ENCODE measurements around the gene PRIM1.
"Not testable (repeated sequence)": the region's sequence is repeated elsewhere in the genome, so short reads cannot be mapped to it uniquely, and the experiment has no call there.

The PRIM1 gene

GRCh38 chr12:56751712-56752598, at the start of gene PRIM1:
PRIM1 (minus strand) TSS chr12:56752323; CDS start chr12:56752298, 25 bp downstream.
- Mint-ChIP-seq H3K27me3 (ENCODE audit: low read depth, poor library complexity) (peaks cover 7% of the 10 kb centered on the region), H3K9me3 (peaks cover 3% of the 10 kb centered on the region), H3K4me1 (peaks cover 41% of the 10 kb centered on the region), H3K36me3 (ENCODE audit: low read depth) (peaks cover 29% of the 10 kb centered on the region), H3K4me3 (peak within 1 kb of the TSS; percentile 93), H3K27ac (peak within 1 kb of the TSS; percentile 98)
- DNase-seq, result peak; percentile 92
- no peak for TF ChIP-seq CTCF (IDR thresholded peaks at IDR 0.05)

DNA sequence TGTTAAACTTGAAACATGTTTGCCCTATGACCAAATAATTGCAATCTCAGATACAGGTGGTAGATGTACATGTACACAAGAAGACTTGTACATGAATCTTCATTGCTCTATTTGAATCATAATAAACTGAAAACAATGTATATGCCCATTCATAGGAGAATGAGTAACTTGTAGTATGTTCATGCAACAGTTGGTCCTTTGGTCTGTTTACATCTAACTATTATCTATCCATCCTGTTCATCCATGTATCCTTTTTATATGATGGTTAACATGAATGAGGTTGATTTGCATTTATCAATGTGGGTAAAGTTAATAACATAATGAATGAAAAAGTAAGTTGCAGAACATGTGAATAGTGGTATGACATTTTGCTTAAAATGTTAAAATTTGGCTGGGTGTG, 48.1 kb upstream of the PRIM1 start:
- TF ChIP-seq CTCF (IDR thresholded peaks at IDR 0.05), result no peak
- H3K36me3 Mint-ChIP-seq (ENCODE audit: low read depth), result no peaks in the 10 kb centered on the region
- H3K4me3 Mint-ChIP-seq, result no peak overlapping the region
- H3K27me3 Mint-ChIP-seq (ENCODE audit: low read depth, poor library complexity), result peaks cover 6% of the 10 kb centered on the region
- H3K9me3 Mint-ChIP-seq, result peaks cover 31% of the 10 kb centered on the region
- no peaks in the 10 kb centered on the region for H3K4me1 Mint-ChIP-seq
- no peak overlapping the region for H3K27ac Mint-ChIP-seq
- DNase-seq, result no peak

- not testable (repeated sequence) for H3K36me3 Mint-ChIP-seq (ENCODE audit: low read depth); H3K4me1 Mint-ChIP-seq; DNase-seq; H3K27ac Mint-ChIP-seq; H3K4me3 Mint-ChIP-seq; H3K27me3 Mint-ChIP-seq (ENCODE audit: low read depth, poor library complexity)
- H3K9me3 Mint-ChIP-seq, result peaks cover 31% of the 10 kb centered on the region
These were observed 47.2 kb upstream of the PRIM1 start for GRCh38 chr12:56799345-56799744.

DNA sequence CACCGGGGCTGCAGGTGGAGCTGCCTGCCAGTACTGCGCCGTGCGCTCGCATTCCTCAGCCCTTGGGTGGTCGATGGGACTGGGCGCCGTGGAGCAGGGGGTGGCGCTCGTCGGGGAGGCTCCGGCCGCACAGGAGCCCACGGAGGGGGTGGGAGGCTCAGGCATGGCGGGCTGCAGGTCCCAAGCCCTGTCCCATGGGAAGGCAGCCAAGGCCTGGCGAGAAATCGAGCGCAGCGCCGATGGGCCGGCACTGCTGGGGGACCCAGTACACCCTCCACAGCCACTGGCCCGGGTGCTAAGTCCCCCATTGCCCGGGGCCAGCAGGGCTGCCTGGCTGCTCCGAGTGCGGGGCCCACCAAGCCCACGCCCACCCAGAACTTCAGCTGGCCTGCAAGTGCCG, 43.7 kb upstream of the PRIM1 start:
- H3K4me3 Mint-ChIP-seq; DNase-seq; H3K36me3 Mint-ChIP-seq (ENCODE audit: low read depth); H3K27ac Mint-ChIP-seq; H3K4me1 Mint-ChIP-seq: not testable (repeated sequence)
- Mint-ChIP-seq H3K9me3 (peaks cover 38% of the 10 kb centered on the region), H3K27me3 (ENCODE audit: low read depth, poor library complexity) (peaks cover 13% of the 10 kb centered on the region)

- Mint-ChIP-seq H3K27me3 (ENCODE audit: low read depth, poor library complexity) (peaks cover 16% of the 10 kb centered on the region), H3K9me3 (peaks cover 45% of the 10 kb centered on the region), H3K27ac (peak overlapping the region; percentile 31)
- not testable (repeated sequence) for H3K36me3 Mint-ChIP-seq (ENCODE audit: low read depth); DNase-seq; H3K4me1 Mint-ChIP-seq; H3K4me3 Mint-ChIP-seq
These were observed 43.0 kb upstream of the PRIM1 start for GRCh38 chr12:56795046-56795562.

DNA sequence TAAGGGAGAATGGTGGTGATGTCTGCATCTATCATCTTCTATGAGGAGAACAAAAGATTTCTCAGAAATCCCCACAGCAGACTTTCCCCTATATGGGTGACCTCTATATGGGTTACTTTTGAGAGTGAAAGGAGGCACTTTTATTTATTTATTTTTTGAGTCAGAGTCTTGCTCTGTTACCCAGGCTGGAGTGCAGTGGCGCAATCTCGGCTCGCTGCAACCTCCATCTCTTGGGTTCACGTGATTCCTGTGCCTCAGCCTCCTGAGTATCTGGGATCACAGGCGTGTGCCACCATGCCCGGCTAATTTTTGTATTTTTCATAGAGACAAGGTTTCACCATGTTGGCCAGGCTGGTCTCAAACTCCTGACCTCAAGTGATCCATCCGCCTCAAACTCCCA, 41.0 kb upstream of the PRIM1 start:
- Mint-ChIP-seq H3K27me3 (ENCODE audit: low read depth, poor library complexity) (peaks cover 10% of the 10 kb centered on the region), H3K9me3 (peaks cover 33% of the 10 kb centered on the region)
- H3K36me3 Mint-ChIP-seq (ENCODE audit: low read depth); H3K4me3 Mint-ChIP-seq; DNase-seq; H3K27ac Mint-ChIP-seq; H3K4me1 Mint-ChIP-seq: not testable (repeated sequence)

DNA sequence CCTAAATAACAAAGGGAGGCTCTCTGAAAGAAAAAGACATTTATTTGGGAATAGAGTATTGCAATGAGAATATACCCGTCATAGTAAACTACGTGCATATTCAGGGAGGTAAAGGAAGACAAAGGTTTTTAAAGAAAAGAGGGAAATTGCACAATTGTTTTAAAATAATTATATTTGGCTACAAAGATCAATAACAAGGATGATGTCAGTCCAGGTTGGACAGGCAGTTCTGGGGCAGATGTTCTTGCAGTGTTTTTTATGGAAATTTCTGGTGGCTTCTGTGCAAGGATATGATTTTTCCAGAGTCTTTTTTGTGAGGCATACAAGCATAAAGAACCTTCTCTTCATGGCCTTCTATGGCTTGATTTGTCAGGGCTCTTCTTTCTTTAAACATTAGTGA, 40.6 kb upstream of the PRIM1 start:
- Mint-ChIP-seq H3K9me3 (peaks cover 28% of the 10 kb centered on the region), H3K27ac (no peak overlapping the region), H3K36me3 (ENCODE audit: low read depth) (peaks cover 5% of the 10 kb centered on the region), H3K4me1 (peaks cover 5% of the 10 kb centered on the region), H3K4me3 (no peak overlapping the region), H3K27me3 (ENCODE audit: low read depth, poor library complexity) (peaks cover 10% of the 10 kb centered on the region)
- no peak for TF ChIP-seq CTCF (IDR thresholded peaks at IDR 0.05)
- no peak for DNase-seq

- H3K4me1 Mint-ChIP-seq; H3K36me3 Mint-ChIP-seq (ENCODE audit: low read depth); H3K4me3 Mint-ChIP-seq; DNase-seq; H3K27ac Mint-ChIP-seq: not testable (repeated sequence)
- H3K27me3 Mint-ChIP-seq (ENCODE audit: low read depth, poor library complexity), result peaks cover 10% of the 10 kb centered on the region
- H3K9me3 Mint-ChIP-seq, result peaks cover 39% of the 10 kb centered on the region
These were observed 37.3 kb upstream of the PRIM1 start for GRCh38 chr12:56789429-56789828.
